H9 (cell line): ENCODE measurements around the gene PRR13. TPM values are rescaled to one million over a fixed set of nuclear protein-coding genes. Genes with fewer than 3 reads are reported as not detected.

Source experiments
- DNase-seq: peaks from one replicate; pipeline ENCODE4 v3.0.0-alpha.2; 2017
- H2AFZ ChIP-seq: one replicate; pipeline ENCODE4 v1.6.1; 2013; ENCODE audit warnings: mild to moderate bottlenecking, low read length, control low read depth, moderate library complexity
- H2AK5ac ChIP-seq: 2 replicates; pipeline ENCODE4 v1.6.1; 2013; ENCODE audit warnings: low read length, control low read depth, mixed read lengths; ENCODE audit not compliant: insufficient read length
- H2BK120ac ChIP-seq: one replicate; pipeline ENCODE4 v1.6.1; 2013; ENCODE audit warnings: low read depth, mild to moderate bottlenecking, low read length, control low read depth, inconsistent platforms; ENCODE audit not compliant: poor library complexity, severe bottlenecking
- H2BK12ac ChIP-seq: 2 replicates; pipeline ENCODE4 v1.6.1; 2013; ENCODE audit warnings: low read length, control low read depth, mixed read lengths, low read depth; ENCODE audit not compliant: insufficient read length
- H2BK15ac ChIP-seq: 2 replicates; pipeline ENCODE4 v1.6.1; 2013; ENCODE audit warnings: low read depth, low read length, control low read depth
- H2BK20ac ChIP-seq: one replicate; pipeline ENCODE4 v1.6.1; 2013; ENCODE audit warnings: low read depth, mild to moderate bottlenecking, low read length, control low read depth, inconsistent platforms; ENCODE audit not compliant: poor library complexity, severe bottlenecking
- H2BK5ac ChIP-seq: 2 replicates; pipeline ENCODE4 v1.6.1; 2013; ENCODE audit warnings: low read length, control low read depth, mixed read lengths; ENCODE audit not compliant: insufficient read length
- H3K14ac ChIP-seq: 2 replicates; pipeline ENCODE4 v1.6.1; 2013; ENCODE audit warnings: low read length, control low read depth; ENCODE audit not compliant: insufficient read depth
- H3K18ac ChIP-seq: 2 replicates; pipeline ENCODE4 v1.6.1; 2013; ENCODE audit warnings: low read depth, mild to moderate bottlenecking, mixed read lengths, low read length, control low read depth; ENCODE audit not compliant: insufficient read length
- H3K23ac ChIP-seq: 2 replicates; pipeline ENCODE4 v1.6.1; 2013; ENCODE audit warnings: low read length, control low read depth, mixed read lengths, low read depth; ENCODE audit not compliant: insufficient read length
- H3K23me2 ChIP-seq: 2 replicates; pipeline ENCODE4 v1.6.1; 2013; ENCODE audit warnings: low read depth, mild to moderate bottlenecking, mixed read lengths, low read length, control low read depth; ENCODE audit not compliant: insufficient read length, poor library complexity, severe bottlenecking
- H3K27ac ChIP-seq: 2 replicates; pipeline ENCODE4 v1.5.1; 2013; ENCODE audit warnings: low read length, control low read depth, mixed read lengths, low read depth; ENCODE audit not compliant: insufficient read length
- H3K27me3 ChIP-seq: 2 replicates; pipeline ENCODE4 v1.6.1; 2013; ENCODE audit warnings: low read length, control low read depth, inconsistent platforms; ENCODE audit not compliant: insufficient read depth
- H3K4ac ChIP-seq: 2 replicates; pipeline ENCODE4 v1.6.1; 2013; ENCODE audit warnings: low read depth, mild to moderate bottlenecking, control low read depth, inconsistent platforms, low read length, moderate library complexity
- H3K4me1 ChIP-seq: 2 replicates; pipeline ENCODE4 v1.6.1; 2013; ENCODE audit warnings: low read length, control low read depth, inconsistent platforms; ENCODE audit not compliant: insufficient read depth
- H3K4me2 ChIP-seq: 2 replicates; pipeline ENCODE4 v1.6.1; 2013; ENCODE audit warnings: low read length, control low read depth, mixed read lengths; ENCODE audit not compliant: insufficient read length, insufficient read depth
- H3K56ac ChIP-seq: 2 replicates; pipeline ENCODE4 v1.6.1; 2013; ENCODE audit warnings: low read depth, mild to moderate bottlenecking, mixed read lengths, low read length, control low read depth; ENCODE audit not compliant: insufficient read length
- H3K79me1 ChIP-seq: 2 replicates; pipeline ENCODE4 v1.6.1; 2013; ENCODE audit warnings: low read depth, mild to moderate bottlenecking, moderate library complexity, low read length, control low read depth, inconsistent platforms; ENCODE audit not compliant: insufficient read depth, poor library complexity, severe bottlenecking
- H3K79me2 ChIP-seq: 2 replicates; pipeline ENCODE4 v1.6.1; 2013; ENCODE audit warnings: low read length, control low read depth, inconsistent platforms; ENCODE audit not compliant: insufficient read depth
- H3K9ac ChIP-seq: 2 replicates; pipeline ENCODE4 v1.6.1; 2013; ENCODE audit warnings: low read length, control low read depth, mixed read lengths; ENCODE audit not compliant: insufficient read length; ENCODE audit errors: extremely low read depth
- H3K9me3 ChIP-seq: one replicate; pipeline ENCODE4 v1.6.1; 2013; ENCODE audit warnings: low read depth, low read length, inconsistent platforms; ENCODE audit not compliant: control insufficient read depth
- H3T11ph ChIP-seq: one replicate; pipeline ENCODE4 v1.6.1; 2013; ENCODE audit warnings: mild to moderate bottlenecking, low read length, control low read depth, inconsistent platforms
- H4K20me1 ChIP-seq: one replicate; pipeline ENCODE4 v1.6.1; 2013; ENCODE audit not compliant: control insufficient read depth, insufficient read length, insufficient read depth
- H4K5ac ChIP-seq: 2 replicates; pipeline ENCODE4 v1.6.1; 2013; ENCODE audit warnings: low read depth, mild to moderate bottlenecking, mixed read lengths, low read length, control low read depth; ENCODE audit not compliant: insufficient read length
- H4K8ac ChIP-seq: replicated peaks from 2 replicates; pipeline ENCODE4 v1.6.1; 2013; ENCODE audit warnings: low read length, control low read depth, mixed read lengths, low read depth; ENCODE audit not compliant: insufficient read length
- H4K91ac ChIP-seq: 2 replicates; pipeline ENCODE4 v1.6.1; 2013; ENCODE audit warnings: low read depth, mild to moderate bottlenecking, moderate library complexity, mixed read lengths, low read length, control low read depth; ENCODE audit not compliant: insufficient read length
- H3K27ac Mint-ChIP-seq, 3 experiments: 2 replicates in 2 of 3; 3 replicates in 1 of 3; pipeline ENCODE4 v1.8.0; 2020 to 2021; ENCODE audit warnings: mixed read lengths in 3 of 3, mild to moderate bottlenecking in 1 of 3, moderate library complexity in 1 of 3
- H3K27me3 Mint-ChIP-seq: 2 replicates; pipeline ENCODE4 v1.8.0; 2021; ENCODE audit warnings: low read depth, mild to moderate bottlenecking, moderate library complexity, mixed read lengths
- H3K36me3 Mint-ChIP-seq, 3 experiments: 2 replicates in 2 of 3; 3 replicates in 1 of 3; pipeline ENCODE4 v1.8.0; 2020 to 2021; ENCODE audit warnings: low read depth in 3 of 3, mixed read lengths in 3 of 3; ENCODE audit not compliant: insufficient read depth in 1 of 3
- H3K4me1 Mint-ChIP-seq, 2 experiments: 2 replicates each; pipeline ENCODE4 v1.8.0; 2020; ENCODE audit warnings: mixed read lengths in 2 of 2
- H3K4me3 Mint-ChIP-seq, 2 experiments: 2 replicates in 1 of 2; 3 replicates in 1 of 2; pipeline ENCODE4 v1.8.0; 2020 to 2021; ENCODE audit warnings: mild to moderate bottlenecking in 2 of 2, mixed read lengths in 2 of 2, moderate library complexity in 1 of 2
- H3K9me3 Mint-ChIP-seq, 2 experiments: 2 replicates in 1 of 2; 3 replicates in 1 of 2; pipeline ENCODE4 v1.8.0; 2020; ENCODE audit warnings: mild to moderate bottlenecking in 2 of 2, mixed read lengths in 2 of 2, moderate library complexity in 1 of 2
- WGBS: extraction: QIAGEN DNeasy Blood & Tissue Kit; methylation state at CpG from one replicate; pipeline ENCODE4 v1.1.7; 2013; ENCODE audit warnings: missing lambda C conversion rate, low lambda C conversion rate, mixed read lengths; ENCODE audit not compliant: insufficient read length; ENCODE audit errors: extremely low coverage; 5-methylcytosine and 5-hydroxymethylcytosine counted together
- total RNA-seq: library from RNA; stranded (reverse); gene quantifications from 2 replicates; pipeline ENCODE4 v1.2.1, GENCODE V29; 2021
- TF ChIP-seq, protein P1 (sequence below): fragments of 200-600 bp; sonication (generic); conservative IDR thresholded peaks from 3 replicates; pipeline ENCODE4 v1.8.0; 2021; ENCODE audit warnings: antibody characterized with exemption, mild to moderate bottlenecking

Gene PRR13
- total RNA-seq, 1 experiment from 2014 or later = 147 TPM

DNA sequence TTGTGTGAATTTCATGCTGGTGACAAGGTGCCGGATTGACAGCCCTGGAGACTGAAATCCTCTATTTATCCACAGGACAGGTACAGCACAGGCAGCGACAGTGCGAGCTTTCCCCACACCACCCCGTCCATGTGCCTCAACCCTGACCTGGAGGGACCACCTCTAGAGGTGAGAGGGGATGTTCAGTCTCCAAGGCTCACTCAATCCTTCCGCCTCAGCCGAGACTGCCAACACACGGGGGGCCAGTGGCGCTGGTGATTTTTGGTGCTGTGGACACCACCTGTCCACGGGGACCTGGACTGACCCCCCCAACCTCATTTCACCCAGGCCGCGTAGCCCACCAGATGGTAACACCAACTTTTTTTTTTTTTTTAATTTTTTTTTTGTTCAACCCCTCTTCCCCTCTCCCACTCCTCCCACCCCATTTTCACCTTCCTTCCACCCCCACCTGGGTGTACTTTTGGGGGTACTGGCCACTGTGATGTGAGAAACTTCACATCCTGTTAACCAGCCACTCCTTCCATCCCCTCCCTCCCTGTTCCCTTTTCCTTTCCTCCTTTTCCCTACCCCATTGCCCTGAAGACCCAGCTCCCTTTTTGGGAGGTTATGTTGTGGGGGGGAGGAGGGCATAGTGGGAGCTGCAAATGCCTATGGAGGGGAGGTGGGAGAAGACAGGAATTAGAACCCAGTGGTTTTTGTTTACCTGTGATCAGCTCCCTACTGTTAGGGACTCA is 23.3 kb downstream of the PRR13 start:
- H2AFZ ChIP-seq = no peak overlapping the region
- no peak overlapping the region for H2BK120ac ChIP-seq
- H2AK5ac ChIP-seq = no peak overlapping the region
- no peaks in the 10 kb centered on the region for H3K27me3 ChIP-seq
- no peak overlapping the region; a peak in 1 of 5 replicates for H3K4me3 Mint-ChIP-seq
- no peak overlapping the region for H3K4ac ChIP-seq
- no peak overlapping the region for H3K14ac ChIP-seq
- no peak overlapping the region for H4K8ac ChIP-seq
- no peaks in the 10 kb centered on the region for H3K4me1 ChIP-seq
- no peak overlapping the region for H3K56ac ChIP-seq
- H3K79me2 ChIP-seq = peaks cover 3% of the 10 kb centered on the region
- no peaks in the 10 kb centered on the region for H4K20me1 ChIP-seq
- H3K9ac ChIP-seq = no peak overlapping the region
- peaks cover 22% of the 10 kb centered on the region for H3K79me1 ChIP-seq
- H3K4me2 ChIP-seq = no peak overlapping the region
- TF ChIP-seq, protein P1, sequence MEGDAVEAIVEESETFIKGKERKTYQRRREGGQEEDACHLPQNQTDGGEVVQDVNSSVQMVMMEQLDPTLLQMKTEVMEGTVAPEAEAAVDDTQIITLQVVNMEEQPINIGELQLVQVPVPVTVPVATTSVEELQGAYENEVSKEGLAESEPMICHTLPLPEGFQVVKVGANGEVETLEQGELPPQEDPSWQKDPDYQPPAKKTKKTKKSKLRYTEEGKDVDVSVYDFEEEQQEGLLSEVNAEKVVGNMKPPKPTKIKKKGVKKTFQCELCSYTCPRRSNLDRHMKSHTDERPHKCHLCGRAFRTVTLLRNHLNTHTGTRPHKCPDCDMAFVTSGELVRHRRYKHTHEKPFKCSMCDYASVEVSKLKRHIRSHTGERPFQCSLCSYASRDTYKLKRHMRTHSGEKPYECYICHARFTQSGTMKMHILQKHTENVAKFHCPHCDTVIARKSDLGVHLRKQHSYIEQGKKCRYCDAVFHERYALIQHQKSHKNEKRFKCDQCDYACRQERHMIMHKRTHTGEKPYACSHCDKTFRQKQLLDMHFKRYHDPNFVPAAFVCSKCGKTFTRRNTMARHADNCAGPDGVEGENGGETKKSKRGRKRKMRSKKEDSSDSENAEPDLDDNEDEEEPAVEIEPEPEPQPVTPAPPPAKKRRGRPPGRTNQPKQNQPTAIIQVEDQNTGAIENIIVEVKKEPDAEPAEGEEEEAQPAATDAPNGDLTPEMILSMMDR = no peak
- no peak overlapping the region for H2BK12ac ChIP-seq
- H3K9me3 Mint-ChIP-seq = no peaks in the 10 kb centered on the region
- H3K18ac ChIP-seq = no peak overlapping the region
- no peak overlapping the region for H4K5ac ChIP-seq
- H3K27ac ChIP-seq = no peak overlapping the region
- H3T11ph ChIP-seq = no peak overlapping the region
- H2BK20ac ChIP-seq = no peak overlapping the region
- no peak overlapping the region for H4K91ac ChIP-seq
- no peaks in the 10 kb centered on the region for H3K27me3 Mint-ChIP-seq
- H3K4me1 Mint-ChIP-seq = peaks cover 47 to 71% of the 10 kb centered on the region in 2 experiments
- DNase-seq = no peak
- no peak overlapping the region for H3K23ac ChIP-seq
- H3K27ac Mint-ChIP-seq = peak overlapping the region in 2 of 3 experiments; percentile 15 to 92; a peak in 4 of 7 replicates
- no peak overlapping the region for H2BK15ac ChIP-seq
- WGBS = no CpG with 5 or more reads among the region's 11 CpGs
- H3K9me3 ChIP-seq = no peaks in the 10 kb centered on the region
- no peaks in the 10 kb centered on the region for H3K23me2 ChIP-seq
- H2BK5ac ChIP-seq = no peak overlapping the region
- H3K36me3 Mint-ChIP-seq = peaks cover 83 to 99% (median 98%) of the 10 kb centered on the region in 3 experiments
